GM21786 (cell line): ENCODE data around the gene FKBP9.
A peak's percentile ranks its signal among the peaks of the same experiment; 100 is the strongest.
"Not testable (repeated sequence)": the region's sequence is repeated elsewhere in the genome, so short reads cannot be mapped to it uniquely, and the experiment has no call there.

ENCODE experiments used
- ATAC-seq: cut with Tn5 transposase; IDR thresholded peaks from one replicate; pipeline ENCODE4 v1.9.1; 2021; ENCODE audit not compliant: unreplicated experiment

FKBP9 gene

GRCh38 chr7:33004104-33004616 is 46.9 kb downstream of the FKBP9 start:
- ATAC-seq, result not testable (repeated sequence)

- not testable (repeated sequence) for ATAC-seq
Measured at GRCh38 chr7:33005193-33005592, 48.0 kb downstream of the FKBP9 start.

- ATAC-seq, result not testable (repeated sequence)
Measured at GRCh38 chr7:33005690-33006089, 48.5 kb downstream of the FKBP9 start.

- ATAC-seq, result no peak
Measured at GRCh38 chr7:33009734-33010133, 52.5 kb downstream of the FKBP9 start.

- ATAC-seq, result no peak
Measured at GRCh38 chr7:33012364-33012763, 55.1 kb downstream of the FKBP9 start.

GRCh38 chr7:33024189-33024757 is 67.0 kb downstream of the FKBP9 start:
- no peak for ATAC-seq

GRCh38 chr7:33035776-33036175 is 78.5 kb downstream of the FKBP9 start:
- no peak for ATAC-seq

- no peak for ATAC-seq
Measured at GRCh38 chr7:33038639-33039038, 81.4 kb downstream of the FKBP9 start.

- ATAC-seq, result peak; percentile 24
Measured at GRCh38 chr7:33039257-33039902, 82.1 kb downstream of the FKBP9 start.

GRCh38 chr7:33039903-33040292 is 82.7 kb downstream of the FKBP9 start:
- ATAC-seq, result no peak

- ATAC-seq, result peak; percentile 93
Measured at GRCh38 chr7:33040803-33041516, 83.7 kb downstream of the FKBP9 start.

- ATAC-seq, result no peak
Measured at GRCh38 chr7:33041631-33042428, 84.6 kb downstream of the FKBP9 start.

- no peak for ATAC-seq
Measured at GRCh38 chr7:33043501-33044400, 86.5 kb downstream of the FKBP9 start.

- no peak for ATAC-seq
Measured at GRCh38 chr7:33044401-33044718, 87.1 kb downstream of the FKBP9 start.

- ATAC-seq, result peak; percentile 26
Measured at GRCh38 chr7:33044986-33045385, 87.7 kb downstream of the FKBP9 start.

- ATAC-seq, result no peak
Measured at GRCh38 chr7:33048257-33048656, 91.0 kb downstream of the FKBP9 start.

GRCh38 chr7:33048704-33049103 is 91.5 kb downstream of the FKBP9 start:
- ATAC-seq, result no peak

- ATAC-seq, result no peak
Measured at GRCh38 chr7:33050535-33051318, 93.5 kb downstream of the FKBP9 start.

GRCh38 chr7:33053721-33054120 is 96.5 kb downstream of the FKBP9 start:
- ATAC-seq, result no peak
